SK-N-SH (cell line): ENCODE data around the gene VAMP3. TPM values are rescaled to one million over a fixed set of nuclear protein-coding genes. Genes with fewer than 3 reads are reported as not detected.

Experiments
- CTCF ChIA-PET: fragments of 300-600, 350-600 bp; formaldehyde crosslinking; extraction: SDS; loops from one replicate; lab custom pipeline; 2021; lab: Yijun Ruan, JAX
- POLR2A ChIA-PET: fragments of 350-600 bp; sonication (Branson Sonifier 250); formaldehyde crosslinking; extraction: SDS; loops from one replicate; lab custom pipeline; 2020; ENCODE audit warnings: antibody characterized with exemption, inconsistent platforms; lab: Yijun Ruan, JAX
- DNase-seq: peaks from one replicate; pipeline ENCODE4 v3.0.0; 2012
- H2AFZ ChIP-seq: fragments of 200-600 bp; sonication (generic); 2 replicates; pipeline ENCODE4 v1.8.1; 2016; ENCODE audit warnings: antibody characterized with exemption, mild to moderate bottlenecking, low read depth
- H3F3A ChIP-seq: fragments of 200-600 bp; sonication (generic); replicated peaks from 2 replicates; pipeline ENCODE3; 2016; ENCODE audit warnings: antibody characterized with exemption, mild to moderate bottlenecking; ENCODE audit not compliant: insufficient read depth
- H3K27ac ChIP-seq, 2 experiments: fragments of 200-500 bp in 1 of 2; fragments of 200-600 bp in 1 of 2; sonication (Bioruptor generic) in 1 of 2; sonication (generic), shearing (Covaris generic) in 1 of 2; 2 replicates each; pipeline versions ENCODE4 v1.5.1 to v1.6.1; 2014 to 2016; ENCODE audit warnings: low read depth in 2 of 2, inconsistent platforms in 1 of 2, low read length in 1 of 2, mild to moderate bottlenecking in 1 of 2, mixed read lengths in 1 of 2
- H3K27me3 ChIP-seq: fragments of 200-600 bp; sonication (generic), shearing (Covaris generic); 2 replicates; pipeline ENCODE4 v1.6.1; 2016; ENCODE audit warnings: mixed run types; ENCODE audit not compliant: insufficient read depth
- H3K36me3 ChIP-seq, 2 experiments: fragments of 200-500 bp in 1 of 2; fragments of 200-600 bp in 1 of 2; sonication (Bioruptor generic) in 1 of 2; sonication (generic) in 1 of 2; replicated peaks in 1 of 2; 2 replicates each; pipeline versions ENCODE3 to v1.5.1; 2014 to 2016; ENCODE audit warnings: low read length in 1 of 2, mild to moderate bottlenecking in 1 of 2; ENCODE audit not compliant: insufficient read depth in 2 of 2, control insufficient read depth in 1 of 2
- H3K4me1 ChIP-seq, 2 experiments: fragments of 200-500 bp in 1 of 2; fragments of 200-600 bp in 1 of 2; sonication (Bioruptor generic) in 1 of 2; sonication (generic), shearing (Covaris generic) in 1 of 2; 2 replicates each; pipeline versions ENCODE4 v1.5.1 to v1.6.1; 2014 to 2016; ENCODE audit warnings: low read depth in 1 of 2, low read length in 1 of 2, mixed run types in 1 of 2; ENCODE audit not compliant: insufficient read depth in 2 of 2, control insufficient read depth in 1 of 2
- H3K4me2 ChIP-seq: fragments of 200-600 bp; sonication (generic), shearing (Covaris generic); 2 replicates; pipeline ENCODE4 v1.6.1; 2017; ENCODE audit warnings: mixed run types
- H3K4me3 ChIP-seq, 2 experiments: fragments of 200-500 bp in 1 of 2; fragments of 200-600 bp in 1 of 2; sonication (Bioruptor generic) in 1 of 2; sonication (generic), shearing (Covaris generic) in 1 of 2; 2 replicates each; pipeline versions ENCODE4 v1.5.1 to v1.8.1; 2014 to 2016; ENCODE audit warnings: low read depth in 2 of 2, inconsistent platforms in 1 of 2, low read length in 1 of 2, mild to moderate bottlenecking in 1 of 2, mixed read lengths in 1 of 2, moderate library complexity in 1 of 2
- H3K79me2 ChIP-seq: fragments of 200-600 bp; sonication (generic); 2 replicates; pipeline ENCODE4 v1.8.1; 2017; ENCODE audit warnings: mild to moderate bottlenecking; ENCODE audit not compliant: insufficient read depth
- H3K9ac ChIP-seq: fragments of 200-600 bp; sonication (generic); 2 replicates; pipeline ENCODE4 v1.6.1; 2017; ENCODE audit warnings: mixed run types
- H3K9me2 ChIP-seq: fragments of 200-600 bp; sonication (generic); 2 replicates; pipeline ENCODE4 v1.6.1; 2017; ENCODE audit warnings: mixed run types
- H3K9me3 ChIP-seq: fragments of 200-600 bp; sonication (generic); 2 replicates; pipeline ENCODE4 v1.6.1; 2017; ENCODE audit warnings: mixed run types, mild to moderate bottlenecking, moderate library complexity
- H4K20me1 ChIP-seq: fragments of 200-600 bp; sonication (generic); 2 replicates; pipeline ENCODE4 v1.6.1; 2017; ENCODE audit warnings: mild to moderate bottlenecking, mixed run types; ENCODE audit not compliant: insufficient read depth
- ELF1 ChIP-seq: IDR thresholded peaks from 2 replicates; pipeline ENCODE4 v1.4.0; 2012
- EP300 ChIP-seq, 2 experiments: IDR thresholded peaks; 2 replicates each; pipeline versions ENCODE4 v1.4.0 to v1.6.1; 2012; ENCODE audit warnings: borderline replicate concordance in 1 of 2, low read depth in 1 of 2, low read length in 1 of 2
- EZH2phosphoT487 ChIP-seq: fragments of 200-600 bp; sonication (generic); IDR thresholded peaks from 2 replicates; pipeline ENCODE4 v1.6.1; 2017; ENCODE audit warnings: low read depth, mixed run types, mild to moderate bottlenecking, antibody characterized with exemption, moderate library complexity, borderline replicate concordance
- FOSL2 ChIP-seq: IDR thresholded peaks from 2 replicates; pipeline ENCODE4 v1.4.0; 2012; ENCODE audit warnings: low read depth, mild to moderate bottlenecking, moderate library complexity, borderline replicate concordance
- FOXM1 ChIP-seq: IDR thresholded peaks from 2 replicates; pipeline ENCODE4 v1.4.0; 2012; ENCODE audit warnings: low read depth, mild to moderate bottlenecking
- GATA2 ChIP-seq: sonication (generic); formaldehyde crosslinking; IDR thresholded peaks from 2 replicates; pipeline ENCODE4 v1.5.0; 2020; ENCODE audit warnings: mild to moderate bottlenecking, missing genetic modification reagents
- MEF2A ChIP-seq: IDR thresholded peaks from 2 replicates; pipeline ENCODE4 v1.4.0; 2012; ENCODE audit warnings: low read depth, borderline replicate concordance
- MXI1 ChIP-seq: IDR thresholded peaks from 2 replicates; pipeline ENCODE4 v1.6.1; 2012; ENCODE audit warnings: mild to moderate bottlenecking, low read depth, low read length, improper control_type of control experiment
- NFIC ChIP-seq: IDR thresholded peaks from 2 replicates; pipeline ENCODE4 v1.4.0; 2012; ENCODE audit warnings: borderline replicate concordance
- NRF1 ChIP-seq: IDR thresholded peaks from 2 replicates; pipeline ENCODE4 v1.6.1; 2012; ENCODE audit warnings: low read depth, mild to moderate bottlenecking, low read length
- POLR2AphosphoS5 ChIP-seq: IDR thresholded peaks from 2 replicates; pipeline ENCODE4 v1.6.1; 2012; ENCODE audit warnings: low read depth, low read length
- RCOR1 ChIP-seq: fragments of 150-350 bp; IDR thresholded peaks from 2 replicates; pipeline ENCODE4 v1.6.1; 2017; ENCODE audit warnings: antibody characterized with exemption, low read length
- RXRA ChIP-seq: IDR thresholded peaks from 2 replicates; pipeline ENCODE4 v1.4.0; 2012; ENCODE audit warnings: low read depth, mild to moderate bottlenecking, borderline replicate concordance
- SIN3A ChIP-seq: IDR thresholded peaks from 2 replicates; pipeline ENCODE4 v1.6.1; 2012; ENCODE audit warnings: low read depth, mild to moderate bottlenecking, low read length, moderate library complexity, borderline replicate concordance
- TCF12 ChIP-seq: IDR thresholded peaks from 2 replicates; pipeline ENCODE4 v1.4.0; 2012
- WGBS: methylation state at CpG from one replicate; pipeline ENCODE4 v1.1.6; 2017; ENCODE audit warnings: low lambda C conversion rate; 5-methylcytosine and 5-hydroxymethylcytosine counted together
- polyA plus RNA-seq, 3 experiments: library from polyadenylated mRNA; depleted of rRNA; stranded (reverse); fragments of >200 nt; gene quantifications; 2 replicates each; pipeline ENCODE4 v1.2.3, GENCODE V29; 2012
- TF ChIP-seq, protein P1 (sequence below): IDR thresholded peaks from 2 replicates; pipeline ENCODE4 v1.4.0; 2012; ENCODE audit warnings: low read depth, borderline replicate concordance
- TF ChIP-seq, protein P2 (sequence below): IDR thresholded peaks from 2 replicates; pipeline ENCODE4 v1.4.0; 2012; ENCODE audit warnings: low read depth
- TF ChIP-seq, protein P3 (sequence below): IDR thresholded peaks from 2 replicates; pipeline ENCODE4 v1.4.0; 2012; ENCODE audit warnings: low read depth, borderline replicate concordance
- TF ChIP-seq, protein P4 (sequence below): IDR thresholded peaks from 2 replicates; pipeline ENCODE4; 2012
- TF ChIP-seq, protein P5 (sequence below): fragments of 200-600 bp; sonication (generic); IDR thresholded peaks from 2 replicates; pipeline ENCODE4 v1.6.1; 2017; ENCODE audit warnings: antibody characterized with exemption, mild to moderate bottlenecking, moderate library complexity

VAMP3 gene
- polyA plus RNA-seq, 1 of the 3 experiments (the other 2 are of a cell fraction) = 96.4 TPM

DNA sequence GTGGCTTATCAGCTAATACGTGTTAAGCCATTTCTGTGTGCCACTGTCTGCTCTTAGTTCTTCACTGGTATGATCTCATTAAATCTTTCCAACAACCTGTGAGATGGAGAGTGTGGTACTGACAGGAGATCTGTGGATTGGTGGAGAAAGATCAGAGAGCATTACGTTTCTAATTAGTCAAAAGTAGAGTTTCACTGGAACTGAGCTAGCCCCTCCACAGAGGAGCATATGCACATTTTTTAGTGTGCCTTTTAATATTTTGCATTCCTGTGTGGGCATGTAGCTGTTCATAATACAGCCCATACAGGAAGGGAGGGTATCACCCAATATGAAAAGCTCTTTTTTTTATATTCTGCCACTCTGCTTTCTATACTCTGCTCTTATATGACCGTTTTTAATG is 50.2 kb downstream of the VAMP3 start:
- Histone ChIP-seq H3K36me3 (peaks cover 43 to 59% of the 10 kb centered on the region in 2 experiments), H3K4me1 (no peaks in the 10 kb centered on the region), H3K27me3 (no peaks in the 10 kb centered on the region), H3K9me3 (no peaks in the 10 kb centered on the region), H3K4me2 (no peak overlapping the region), H3K27ac (no peak overlapping the region), H3K4me3 (no peak overlapping the region), H3K79me2 (no peaks in the 10 kb centered on the region), H3F3A (no peaks in the 10 kb centered on the region), H3K9me2 (no peaks in the 10 kb centered on the region), H4K20me1 (no peaks in the 10 kb centered on the region), H2AFZ (no peak overlapping the region), H3K9ac (no peak overlapping the region)
- 80% methylated on average over 3 of the region's 3 CpGs for WGBS
- ChIA-PET CTCF (interaction anchor here (1.2 to 1.9 kb wide), 3 partner anchors 13 to 154 kb away, joined by 3 to 8 read pairs (median 3); no protein-coding TSS in a partner anchor), POLR2A (no interaction called here)
- DNase-seq = no peak
- TF ChIP-seq FOSL2 (no peak), GATA2 (CRISPR knock-in tag) (no peak), NFIC (no peak), MXI1 (no peak), RXRA (no peak), TCF12 (no peak), RCOR1 (no peak), EP300 (IDR thresholded peaks at IDR 0.05; ENCODE audit: borderline replicate concordance in 1 of 2, low read depth in 1 of 2, low read length in 1 of 2) (no peak), EZH2phosphoT487 (no peak), NRF1 (no peak), FOXM1 (no peak), POLR2AphosphoS5 (no peak), MEF2A (no peak), ELF1 (no peak), SIN3A (no peak)
- TF ChIP-seq, protein P1, sequence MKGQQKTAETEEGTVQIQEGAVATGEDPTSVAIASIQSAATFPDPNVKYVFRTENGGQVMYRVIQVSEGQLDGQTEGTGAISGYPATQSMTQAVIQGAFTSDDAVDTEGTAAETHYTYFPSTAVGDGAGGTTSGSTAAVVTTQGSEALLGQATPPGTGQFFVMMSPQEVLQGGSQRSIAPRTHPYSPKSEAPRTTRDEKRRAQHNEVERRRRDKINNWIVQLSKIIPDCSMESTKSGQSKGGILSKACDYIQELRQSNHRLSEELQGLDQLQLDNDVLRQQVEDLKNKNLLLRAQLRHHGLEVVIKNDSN = no peak
- TF ChIP-seq, protein P2, sequence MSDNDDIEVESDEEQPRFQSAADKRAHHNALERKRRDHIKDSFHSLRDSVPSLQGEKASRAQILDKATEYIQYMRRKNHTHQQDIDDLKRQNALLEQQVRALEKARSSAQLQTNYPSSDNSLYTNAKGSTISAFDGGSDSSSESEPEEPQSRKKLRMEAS = no peak
- TF ChIP-seq, protein P3, sequence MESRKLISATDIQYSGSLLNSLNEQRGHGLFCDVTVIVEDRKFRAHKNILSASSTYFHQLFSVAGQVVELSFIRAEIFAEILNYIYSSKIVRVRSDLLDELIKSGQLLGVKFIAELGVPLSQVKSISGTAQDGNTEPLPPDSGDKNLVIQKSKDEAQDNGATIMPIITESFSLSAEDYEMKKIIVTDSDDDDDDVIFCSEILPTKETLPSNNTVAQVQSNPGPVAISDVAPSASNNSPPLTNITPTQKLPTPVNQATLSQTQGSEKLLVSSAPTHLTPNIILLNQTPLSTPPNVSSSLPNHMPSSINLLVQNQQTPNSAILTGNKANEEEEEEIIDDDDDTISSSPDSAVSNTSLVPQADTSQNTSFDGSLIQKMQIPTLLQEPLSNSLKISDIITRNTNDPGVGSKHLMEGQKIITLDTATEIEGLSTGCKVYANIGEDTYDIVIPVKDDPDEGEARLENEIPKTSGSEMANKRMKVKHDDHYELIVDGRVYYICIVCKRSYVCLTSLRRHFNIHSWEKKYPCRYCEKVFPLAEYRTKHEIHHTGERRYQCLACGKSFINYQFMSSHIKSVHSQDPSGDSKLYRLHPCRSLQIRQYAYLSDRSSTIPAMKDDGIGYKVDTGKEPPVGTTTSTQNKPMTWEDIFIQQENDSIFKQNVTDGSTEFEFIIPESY = no peak
- TF ChIP-seq, protein P4, sequence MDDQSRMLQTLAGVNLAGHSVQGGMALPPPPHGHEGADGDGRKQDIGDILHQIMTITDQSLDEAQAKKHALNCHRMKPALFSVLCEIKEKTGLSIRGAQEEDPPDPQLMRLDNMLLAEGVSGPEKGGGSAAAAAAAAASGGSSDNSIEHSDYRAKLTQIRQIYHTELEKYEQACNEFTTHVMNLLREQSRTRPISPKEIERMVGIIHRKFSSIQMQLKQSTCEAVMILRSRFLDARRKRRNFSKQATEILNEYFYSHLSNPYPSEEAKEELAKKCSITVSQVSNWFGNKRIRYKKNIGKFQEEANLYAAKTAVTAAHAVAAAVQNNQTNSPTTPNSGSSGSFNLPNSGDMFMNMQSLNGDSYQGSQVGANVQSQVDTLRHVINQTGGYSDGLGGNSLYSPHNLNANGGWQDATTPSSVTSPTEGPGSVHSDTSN = no peak
- TF ChIP-seq, protein P5, sequence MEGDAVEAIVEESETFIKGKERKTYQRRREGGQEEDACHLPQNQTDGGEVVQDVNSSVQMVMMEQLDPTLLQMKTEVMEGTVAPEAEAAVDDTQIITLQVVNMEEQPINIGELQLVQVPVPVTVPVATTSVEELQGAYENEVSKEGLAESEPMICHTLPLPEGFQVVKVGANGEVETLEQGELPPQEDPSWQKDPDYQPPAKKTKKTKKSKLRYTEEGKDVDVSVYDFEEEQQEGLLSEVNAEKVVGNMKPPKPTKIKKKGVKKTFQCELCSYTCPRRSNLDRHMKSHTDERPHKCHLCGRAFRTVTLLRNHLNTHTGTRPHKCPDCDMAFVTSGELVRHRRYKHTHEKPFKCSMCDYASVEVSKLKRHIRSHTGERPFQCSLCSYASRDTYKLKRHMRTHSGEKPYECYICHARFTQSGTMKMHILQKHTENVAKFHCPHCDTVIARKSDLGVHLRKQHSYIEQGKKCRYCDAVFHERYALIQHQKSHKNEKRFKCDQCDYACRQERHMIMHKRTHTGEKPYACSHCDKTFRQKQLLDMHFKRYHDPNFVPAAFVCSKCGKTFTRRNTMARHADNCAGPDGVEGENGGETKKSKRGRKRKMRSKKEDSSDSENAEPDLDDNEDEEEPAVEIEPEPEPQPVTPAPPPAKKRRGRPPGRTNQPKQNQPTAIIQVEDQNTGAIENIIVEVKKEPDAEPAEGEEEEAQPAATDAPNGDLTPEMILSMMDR = no peak
